ENCODE measurements around the gene DYNLRB1.

Gene DYNLRB1

GRCh38 chr20:34535301-34535840 is 19.1 kb downstream of the DYNLRB1 start:
- DNase-seq, result no peak

GRCh38 chr20:34535857-34536256 is 19.6 kb downstream of the DYNLRB1 start:
- DNase-seq, result no peak

- peak; percentile 31 for DNase-seq
These were observed 20.7 kb downstream of the DYNLRB1 start for GRCh38 chr20:34536798-34537394.

- no peak for DNase-seq
These were observed 21.4 kb downstream of the DYNLRB1 start for GRCh38 chr20:34537651-34538050.

- peak; percentile 23 for DNase-seq
These were observed 22.5 kb downstream of the DYNLRB1 start for GRCh38 chr20:34538671-34539123.

- no peak for DNase-seq
These were observed 23.5 kb downstream of the DYNLRB1 start for GRCh38 chr20:34539756-34540155.

- no peak for DNase-seq
These were observed 24.5 kb downstream of the DYNLRB1 start for GRCh38 chr20:34540596-34541263.

- peak; percentile 51 for DNase-seq
These were observed 25.2 kb downstream of the DYNLRB1 start for GRCh38 chr20:34541264-34541901.

GRCh38 chr20:34541917-34542316 is 25.7 kb downstream of the DYNLRB1 start:
- no peak for DNase-seq

- DNase-seq, result no peak
These were observed 26.2 kb downstream of the DYNLRB1 start for GRCh38 chr20:34542439-34542838.

- no peak for DNase-seq
These were observed 27.3 kb downstream of the DYNLRB1 start for GRCh38 chr20:34543463-34544056.

- DNase-seq, result no peak
These were observed 28.0 kb downstream of the DYNLRB1 start for GRCh38 chr20:34544109-34544796.

GRCh38 chr20:34546751-34547181 is 30.5 kb downstream of the DYNLRB1 start:
- DNase-seq, result no peak

- no peak for DNase-seq
These were observed 31.8 kb downstream of the DYNLRB1 start for GRCh38 chr20:34547844-34548613.

GRCh38 chr20:34549291-34549928 is 33.2 kb downstream of the DYNLRB1 start:
- no peak for DNase-seq

- no peak for DNase-seq
These were observed 33.7 kb downstream of the DYNLRB1 start for GRCh38 chr20:34549929-34550305.

GRCh38 chr20:34552569-34552968 is 36.3 kb downstream of the DYNLRB1 start:
- no peak for DNase-seq

- no peak for DNase-seq
These were observed 37.2 kb downstream of the DYNLRB1 start for GRCh38 chr20:34553366-34553867.

GRCh38 chr20:34557936-34558319 is 41.7 kb downstream of the DYNLRB1 start:
- DNase-seq, result no peak

- DNase-seq, result peak; percentile 94
These were observed 42.3 kb downstream of the DYNLRB1 start, which contains the start of gene MAP1LC3A for GRCh38 chr20:34558320-34559218. TSS of gene MAP1LC3A (plus strand) at chr20:34558718. CDS start at chr20:34558869, 151 bp downstream.

Data from central memory CD4-positive, alpha-beta T cell (primary cell).